Activated CD4-positive, alpha-beta T cell treated with anti-CD3 and anti-CD28 coated beads for 36 hours (primary cell): ENCODE measurements around the gene EPHA5. TPM values are rescaled to one million over a fixed set of nuclear protein-coding genes. Genes with fewer than 3 reads are reported as not detected.

Experiments used
- ATAC-seq: fragments of 200-7000 bp; cut with Tn5 transposase; one replicate; pipeline ENCODE4 v1.10.0; 2021; ENCODE audit warnings: mild to moderate bottlenecking, moderate library complexity
- CTCF ChIA-PET: fragments of 350-600 bp; sonication (Branson Sonifier 250); formaldehyde crosslinking; loops from one replicate; lab custom pipeline; 2021; ENCODE audit warnings: antibody characterized with exemption; lab: Charles Lee
- POLR2A ChIA-PET: fragments of 350-600 bp; sonication (Branson Sonifier 250); formaldehyde crosslinking; loops from one replicate; lab custom pipeline; 2021; ENCODE audit warnings: antibody characterized with exemption, inconsistent platforms; lab: Charles Lee
- DNase-seq: peaks from one replicate; pipeline ENCODE4 v3.0.0-alpha.2; 2020
- H3K27ac Mint-ChIP-seq: one replicate; pipeline ENCODE4 v1.8.0; 2021; ENCODE audit warnings: mixed read lengths
- H3K27me3 Mint-ChIP-seq: one replicate; pipeline ENCODE4 v1.8.0; 2021; ENCODE audit warnings: mixed read lengths
- H3K36me3 Mint-ChIP-seq: one replicate; pipeline ENCODE4 v1.8.0; 2021; ENCODE audit warnings: low read depth, mixed read lengths
- H3K4me1 Mint-ChIP-seq: one replicate; pipeline ENCODE4 v1.8.0; 2021; ENCODE audit warnings: mixed read lengths
- H3K4me3 Mint-ChIP-seq: one replicate; pipeline ENCODE4 v1.8.0; 2021; ENCODE audit warnings: mild to moderate bottlenecking, moderate library complexity, mixed read lengths
- H3K9me3 Mint-ChIP-seq: one replicate; pipeline ENCODE4 v1.8.0; 2021; ENCODE audit warnings: low read depth, mixed read lengths
- intact Hi-C, 2 experiments: fragments of 100-400 bp; cut with DNase I in 1 of 2; cut with micrococcal nuclease in 1 of 2; formaldehyde crosslinking; loops; one replicate each; pipeline versions ENCODE4 v1.14.2 to v1.15.1; 2022 to 2024; cut with DNase I, micrococcal nuclease
- total RNA-seq, 2 experiments: library from RNA; stranded (reverse); gene quantifications; one replicate each; pipeline ENCODE4 v1.2.3, GENCODE V29; 2021

EPHA5 gene
- total RNA-seq, 2 experiments from 2014 or later, result not detected

- Mint-ChIP-seq H3K9me3 (peaks cover 3% of the 10 kb centered on the region), H3K27me3 (no peaks in the 10 kb centered on the region), H3K4me1 (no peaks in the 10 kb centered on the region), H3K27ac (no peak overlapping the region), H3K36me3 (no peaks in the 10 kb centered on the region), H3K4me3 (no peak overlapping the region)
- ATAC-seq (no peak), DNase-seq (no peak)
- intact Hi-C loops, result no loop called here
- CTCF ChIA-PET, result no interaction called here
- POLR2A ChIA-PET, result no interaction called here
Measured at GRCh38 chr4:65658117-65658516, 12.2 kb downstream of the EPHA5 start.

- ChIA-PET POLR2A (no interaction called here), CTCF (interaction anchor here (0.8 kb wide), 1 partner anchor 769 kb away, joined by 4 read pairs; no protein-coding TSS in a partner anchor)
- intact Hi-C loops, result no loop called here
- Mint-ChIP-seq H3K36me3 (no peaks in the 10 kb centered on the region), H3K4me1 (no peaks in the 10 kb centered on the region), H3K9me3 (peaks cover 3% of the 10 kb centered on the region), H3K4me3 (no peak overlapping the region), H3K27ac (no peak overlapping the region), H3K27me3 (no peaks in the 10 kb centered on the region)
- ATAC-seq (no peak), DNase-seq (no peak)
Measured at GRCh38 chr4:65656008-65656407, 14.3 kb downstream of the EPHA5 start.

GRCh38 chr4:65654976-65655375, 15.3 kb downstream of the EPHA5 start:
- Mint-ChIP-seq H3K36me3 (no peaks in the 10 kb centered on the region), H3K9me3 (peaks cover 9% of the 10 kb centered on the region), H3K4me3 (no peak overlapping the region), H3K27me3 (no peaks in the 10 kb centered on the region), H3K27ac (no peak overlapping the region), H3K4me1 (no peaks in the 10 kb centered on the region)
- POLR2A ChIA-PET, result no interaction called here
- DNase-seq (no peak), ATAC-seq (no peak)
- CTCF ChIA-PET, result no interaction called here
- intact Hi-C loops, result no loop called here

GRCh38 chr4:65653740-65654361, 16.4 kb downstream of the EPHA5 start:
- intact Hi-C loops, result no loop called here
- Mint-ChIP-seq H3K9me3 (peaks cover 10% of the 10 kb centered on the region), H3K36me3 (no peaks in the 10 kb centered on the region), H3K27me3 (no peaks in the 10 kb centered on the region), H3K4me1 (no peaks in the 10 kb centered on the region), H3K4me3 (no peak overlapping the region), H3K27ac (no peak overlapping the region)
- POLR2A ChIA-PET, result no interaction called here
- DNase-seq (no peak), ATAC-seq (no peak)
- CTCF ChIA-PET, result no interaction called here

- POLR2A ChIA-PET, result no interaction called here
- Mint-ChIP-seq H3K27ac (no peak overlapping the region), H3K27me3 (no peaks in the 10 kb centered on the region), H3K4me1 (no peaks in the 10 kb centered on the region), H3K9me3 (peaks cover 10% of the 10 kb centered on the region), H3K4me3 (no peak overlapping the region), H3K36me3 (no peaks in the 10 kb centered on the region)
- intact Hi-C loops, result no loop called here
- DNase-seq (no peak), ATAC-seq (no peak)
- CTCF ChIA-PET, result no interaction called here
Measured at GRCh38 chr4:65651751-65652150, 18.5 kb downstream of the EPHA5 start.

- Mint-ChIP-seq H3K36me3 (no peaks in the 10 kb centered on the region), H3K27ac (no peak overlapping the region), H3K27me3 (no peaks in the 10 kb centered on the region), H3K9me3 (peaks cover 12% of the 10 kb centered on the region), H3K4me1 (no peaks in the 10 kb centered on the region), H3K4me3 (no peak overlapping the region)
- intact Hi-C loops, result no loop called here
- DNase-seq, result no peak
- CTCF ChIA-PET, result no interaction called here
- POLR2A ChIA-PET, result no interaction called here
- no peak for ATAC-seq
Measured at GRCh38 chr4:65651031-65651430, 19.3 kb downstream of the EPHA5 start.

- Mint-ChIP-seq H3K36me3 (no peaks in the 10 kb centered on the region), H3K27me3 (no peaks in the 10 kb centered on the region), H3K9me3 (peaks cover 11% of the 10 kb centered on the region), H3K4me1 (no peaks in the 10 kb centered on the region), H3K27ac (no peak overlapping the region), H3K4me3 (no peak overlapping the region)
- POLR2A ChIA-PET, result no interaction called here
- intact Hi-C loops, result no loop called here
- DNase-seq, result no peak
- CTCF ChIA-PET, result no interaction called here
- no peak for ATAC-seq
Measured at GRCh38 chr4:65646136-65646535, 24.2 kb downstream of the EPHA5 start.

GRCh38 chr4:65645185-65645584, 25.1 kb downstream of the EPHA5 start:
- Mint-ChIP-seq H3K4me3 (no peak overlapping the region), H3K4me1 (no peaks in the 10 kb centered on the region), H3K36me3 (no peaks in the 10 kb centered on the region), H3K9me3 (peaks cover 9% of the 10 kb centered on the region), H3K27me3 (no peaks in the 10 kb centered on the region), H3K27ac (no peak overlapping the region)
- ChIA-PET CTCF (no interaction called here), POLR2A (no interaction called here)
- DNase-seq (no peak), ATAC-seq (no peak)
- intact Hi-C loops, result no loop called here

- no peaks in the 10 kb centered on the region for H3K9me3 Mint-ChIP-seq
- H3K27ac Mint-ChIP-seq, result no peak overlapping the region
- no peaks in the 10 kb centered on the region for H3K36me3 Mint-ChIP-seq
- intact Hi-C loops, result no loop called here
- DNase-seq (no peak), ATAC-seq (no peak)
- no peaks in the 10 kb centered on the region for H3K27me3 Mint-ChIP-seq
- POLR2A ChIA-PET, result no interaction called here
- no peak overlapping the region for H3K4me3 Mint-ChIP-seq
- no peaks in the 10 kb centered on the region for H3K4me1 Mint-ChIP-seq
- CTCF ChIA-PET, result interaction anchor here (1.2 kb wide), 1 partner anchor 119 kb away, joined by 3 read pairs; no protein-coding TSS in a partner anchor
Measured at GRCh38 chr4:65635051-65635821, 35.1 kb downstream of the EPHA5 start.

GRCh38 chr4:65624651-65625050, 45.6 kb downstream of the EPHA5 start:
- ChIA-PET CTCF (no interaction called here), POLR2A (no interaction called here)
- H3K9me3 Mint-ChIP-seq, result peaks cover 2% of the 10 kb centered on the region
- no peaks in the 10 kb centered on the region for H3K4me1 Mint-ChIP-seq
- H3K36me3 Mint-ChIP-seq, result no peaks in the 10 kb centered on the region
- intact Hi-C loops, result no loop called here
- no peak overlapping the region for H3K4me3 Mint-ChIP-seq
- ATAC-seq (no peak), DNase-seq (no peak)
- H3K27me3 Mint-ChIP-seq, result no peaks in the 10 kb centered on the region
- no peak overlapping the region for H3K27ac Mint-ChIP-seq

- Mint-ChIP-seq H3K27me3 (no peaks in the 10 kb centered on the region), H3K9me3 (no peaks in the 10 kb centered on the region), H3K27ac (no peak overlapping the region), H3K4me1 (no peaks in the 10 kb centered on the region), H3K4me3 (no peak overlapping the region), H3K36me3 (no peaks in the 10 kb centered on the region)
- intact Hi-C loops, result no loop called here
- DNase-seq, result no peak
- POLR2A ChIA-PET, result no interaction called here
- CTCF ChIA-PET, result interaction anchor here (0.6 kb wide), 1 partner anchor 54 kb away, joined by 4 read pairs; no protein-coding TSS in a partner anchor
- no peak for ATAC-seq
Measured at GRCh38 chr4:65623506-65623905, 46.8 kb downstream of the EPHA5 start.

- Mint-ChIP-seq H3K4me1 (no peaks in the 10 kb centered on the region), H3K4me3 (no peak overlapping the region), H3K27me3 (no peaks in the 10 kb centered on the region), H3K27ac (no peak overlapping the region), H3K9me3 (peaks cover 8% of the 10 kb centered on the region), H3K36me3 (no peaks in the 10 kb centered on the region)
- ChIA-PET CTCF (no interaction called here), POLR2A (no interaction called here)
- DNase-seq (no peak), ATAC-seq (no peak)
- intact Hi-C loops, result no loop called here
Measured at GRCh38 chr4:65617416-65617815, 52.9 kb downstream of the EPHA5 start.
